Measurements from ENCODE around the gene LRRFIP1. TPM values are rescaled to one million over a fixed set of nuclear protein-coding genes. Genes with fewer than 3 reads are reported as not detected.

The LRRFIP1 gene
- polyA plus RNA-seq, 1 donor from 2014 or later = 96.3 TPM

- no peaks in the 10 kb centered on the region for H3K9me3 ChIP-seq (ENCODE audit: low read length)
- no peak overlapping the region for H3K4me3 ChIP-seq (ENCODE audit: low read length)
- no peaks in the 10 kb centered on the region for H3K79me2 ChIP-seq (replicated peaks; ENCODE audit: insufficient read depth, low read length)
- no peaks in the 10 kb centered on the region for H4K20me1 ChIP-seq (ENCODE audit: insufficient read depth)
- no peaks in the 10 kb centered on the region for H3K27me3 ChIP-seq (ENCODE audit: insufficient read depth, low read depth, low read length)
- H3K36me3 ChIP-seq (ENCODE audit: insufficient read depth, low read length) = no peaks in the 10 kb centered on the region
- no peak overlapping the region for H3K27ac ChIP-seq (ENCODE audit: low read length)
- H2AFZ ChIP-seq (ENCODE audit: low read depth, low read length) = no peak overlapping the region
- TF ChIP-seq EP300 (conservative IDR thresholded peaks at IDR 0.05; ENCODE audit: poor library complexity, severe bottlenecking) = no peak
- no peak for TF ChIP-seq POLR2AphosphoS5 (IDR thresholded peaks at IDR 0.05)
- no peak for TF ChIP-seq RAD21 (conservative IDR thresholded peaks at IDR 0.05)
- no peak for TF ChIP-seq EZH2 (IDR thresholded peaks at IDR 0.05; ENCODE audit: borderline replicate concordance, insufficient read depth, low read length, poor library complexity, severe bottlenecking)
- no peak for TF ChIP-seq MXI1 (conservative IDR thresholded peaks at IDR 0.05; ENCODE audit: poor library complexity, severe bottlenecking)
- TF ChIP-seq TAF1 (IDR thresholded peaks at IDR 0.05; ENCODE audit: low read depth) = no peak
- no peak overlapping the region for H3K4me2 ChIP-seq (ENCODE audit: low read length)
- H3K9ac ChIP-seq (ENCODE audit: low read length) = no peak overlapping the region
- no peaks in the 10 kb centered on the region for H3K9me2 ChIP-seq (ENCODE audit: insufficient read depth, low read length)
- no peaks in the 10 kb centered on the region for H3F3A ChIP-seq (ENCODE audit: insufficient read depth, low read length, poor library complexity, severe bottlenecking)
Observed at GRCh38 chr2:237600205-237600846, 27.1 kb upstream of the LRRFIP1 start.

GRCh38 chr2:237601453-237602116, 25.8 kb upstream of the LRRFIP1 start:
- H3K9ac ChIP-seq (ENCODE audit: low read length) = no peak overlapping the region
- no peak for TF ChIP-seq RAD21 (conservative IDR thresholded peaks at IDR 0.05)
- TF ChIP-seq MXI1 (conservative IDR thresholded peaks at IDR 0.05; ENCODE audit: poor library complexity, severe bottlenecking) = no peak
- TF ChIP-seq EP300 (conservative IDR thresholded peaks at IDR 0.05; ENCODE audit: poor library complexity, severe bottlenecking) = no peak
- no peak for TF ChIP-seq SMC3 (conservative IDR thresholded peaks at IDR 0.05; ENCODE audit: poor library complexity)
- TF ChIP-seq REST (IDR thresholded peaks at IDR 0.05; ENCODE audit: borderline replicate concordance) = no peak
- TF ChIP-seq CTCF (IDR thresholded peaks at IDR 0.05; ENCODE audit: poor library complexity, severe bottlenecking) = no peak
- no peak for TF ChIP-seq POLR2AphosphoS5 (IDR thresholded peaks at IDR 0.05)
- no peak for TF ChIP-seq TAF1 (IDR thresholded peaks at IDR 0.05; ENCODE audit: low read depth)
- TF ChIP-seq EZH2 (IDR thresholded peaks at IDR 0.05; ENCODE audit: borderline replicate concordance, insufficient read depth, low read length, poor library complexity, severe bottlenecking) = no peak
- H4K20me1 ChIP-seq (ENCODE audit: insufficient read depth) = no peaks in the 10 kb centered on the region
- H3K36me3 ChIP-seq (ENCODE audit: insufficient read depth, low read length) = no peaks in the 10 kb centered on the region
- H3K79me2 ChIP-seq (replicated peaks; ENCODE audit: insufficient read depth, low read length) = no peaks in the 10 kb centered on the region
- H3K27me3 ChIP-seq (ENCODE audit: insufficient read depth, low read depth, low read length) = no peaks in the 10 kb centered on the region
- H3K9me2 ChIP-seq (ENCODE audit: insufficient read depth, low read length) = no peaks in the 10 kb centered on the region
- H3K4me3 ChIP-seq (ENCODE audit: low read length) = no peak overlapping the region
- no peak overlapping the region for H3K4me2 ChIP-seq (ENCODE audit: low read length)
- H2AFZ ChIP-seq (ENCODE audit: low read depth, low read length) = no peak overlapping the region
- H3F3A ChIP-seq (ENCODE audit: insufficient read depth, low read length, poor library complexity, severe bottlenecking) = no peaks in the 10 kb centered on the region
- no peaks in the 10 kb centered on the region for H3K9me3 ChIP-seq (ENCODE audit: low read length)
- H3K27ac ChIP-seq (ENCODE audit: low read length) = no peak overlapping the region
